Activated CD4-positive, alpha-beta T cell treated with anti-CD3 and anti-CD28 coated beads, Interleukin-2, amount 50 U/mL, for 1 hour (primary cell): ENCODE measurements around the gene GYPE.
"Not testable (repeated sequence)": the region's sequence is repeated elsewhere in the genome, so short reads cannot be mapped to it uniquely, and the experiment has no call there.

Source experiments
- DNase-seq: peaks from one replicate; pipeline ENCODE4 v3.0.0-alpha.2; 2020

GYPE gene

GRCh38 chr4:143862716-143863115, 42.6 kb downstream of the GYPE start:
- not testable (repeated sequence) for DNase-seq

- DNase-seq: no peak
Observed at GRCh38 chr4:143858456-143858855, 46.9 kb downstream of the GYPE start.

GRCh38 chr4:143857391-143858336, 47.7 kb downstream of the GYPE start:
- DNase-seq: not testable (repeated sequence)

GRCh38 chr4:143856017-143856557, 49.3 kb downstream of the GYPE start:
- DNase-seq: not testable (repeated sequence)

GRCh38 chr4:143854645-143855044, 50.7 kb downstream of the GYPE start:
- DNase-seq: not testable (repeated sequence)

GRCh38 chr4:143849296-143849695, 56.1 kb downstream of the GYPE start:
- DNase-seq: not testable (repeated sequence)

- not testable (repeated sequence) for DNase-seq
Observed at GRCh38 chr4:143843506-143843832, 61.9 kb downstream of the GYPE start.

GRCh38 chr4:143842624-143843505, 62.5 kb downstream of the GYPE start:
- not testable (repeated sequence) for DNase-seq

GRCh38 chr4:143839413-143839812, 65.9 kb downstream of the GYPE start:
- DNase-seq: not testable (repeated sequence)

- not testable (repeated sequence) for DNase-seq
Observed at GRCh38 chr4:143834196-143834595, 71.2 kb downstream of the GYPE start.

GRCh38 chr4:143833676-143834075, 71.7 kb downstream of the GYPE start:
- not testable (repeated sequence) for DNase-seq

- not testable (repeated sequence) for DNase-seq
Observed at GRCh38 chr4:143830576-143830975, 74.8 kb downstream of the GYPE start.

- DNase-seq: not testable (repeated sequence)
Observed at GRCh38 chr4:143829239-143829620, 76.1 kb downstream of the GYPE start.
